GM19351 (cell line): ENCODE data around the gene MAP1LC3C.

Source experiments
- ATAC-seq: cut with Tn5 transposase; IDR thresholded peaks from one replicate; pipeline ENCODE4 v1.9.1; 2021; ENCODE audit warnings: mild to moderate bottlenecking, moderate library complexity; ENCODE audit not compliant: unreplicated experiment

MAP1LC3C gene

DNA sequence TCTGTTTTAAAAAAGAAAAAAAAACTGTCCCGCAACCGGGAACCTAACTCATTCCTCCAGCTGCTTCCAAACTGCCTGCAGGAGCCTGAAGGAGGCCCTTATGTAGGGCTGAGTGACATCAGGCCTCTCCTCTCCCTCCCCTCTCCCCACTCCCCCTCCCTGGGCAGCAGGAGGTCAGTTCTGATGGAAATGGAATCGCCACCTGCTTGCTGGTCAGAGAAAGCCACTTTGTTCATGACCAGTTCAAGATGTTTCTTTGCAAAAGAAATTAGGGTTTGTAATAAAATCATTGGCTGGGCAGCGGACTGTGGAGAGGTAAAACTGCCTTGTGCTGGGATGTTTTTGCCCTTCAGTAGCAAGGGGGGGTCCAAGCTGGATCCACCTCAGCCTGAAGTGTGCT is at the start of gene MAP1LC3C:
MAP1LC3C (minus strand) TSS at position 73 of the 400 bp plus-strand sequence. CDS start 90 bp downstream, outside the sequence.
- no peak for ATAC-seq

- ATAC-seq = no peak
These were observed 44.3 kb upstream of the MAP1LC3C start for GRCh38 chr1:242043165-242043564.

DNA sequence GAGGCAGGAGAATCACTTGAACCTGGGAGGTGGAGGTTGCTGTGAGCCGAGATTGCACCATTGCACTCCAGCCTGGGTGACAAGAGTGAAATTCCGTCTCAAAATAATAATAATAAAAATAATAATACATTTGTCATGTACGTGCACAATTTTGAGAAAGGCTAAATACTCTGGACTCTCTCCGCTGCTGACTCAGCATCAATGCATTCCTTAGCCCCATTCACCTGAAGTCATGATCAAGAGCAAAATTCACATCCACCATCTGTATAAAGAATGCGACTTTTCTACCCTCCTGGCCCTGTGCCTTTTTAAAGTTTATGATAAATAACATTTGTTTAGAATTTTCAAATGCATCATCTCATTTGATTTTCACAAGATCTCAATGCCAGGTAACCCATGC is 35.5 kb upstream of the MAP1LC3C start:
- ATAC-seq = no peak

DNA sequence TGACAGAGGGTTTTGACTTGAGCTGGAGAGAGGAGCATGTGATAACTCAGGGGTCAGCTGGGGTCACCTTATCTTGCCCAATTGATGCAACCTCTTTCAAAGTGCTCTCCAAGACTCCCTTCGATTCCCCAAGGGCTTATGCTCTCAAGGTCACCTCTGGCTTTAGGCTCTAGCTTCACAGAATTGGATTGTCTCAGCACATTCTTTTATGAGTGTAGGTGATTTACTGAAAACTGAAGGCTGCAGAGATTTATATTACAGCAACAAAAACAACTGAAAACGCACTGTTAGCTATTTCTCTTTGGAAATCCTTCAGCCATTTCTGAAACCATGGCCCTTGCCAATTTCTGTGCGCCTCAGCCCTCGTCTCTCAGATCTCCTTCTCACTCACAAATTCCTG is 34.5 kb upstream of the MAP1LC3C start:
- ATAC-seq = no peak

DNA sequence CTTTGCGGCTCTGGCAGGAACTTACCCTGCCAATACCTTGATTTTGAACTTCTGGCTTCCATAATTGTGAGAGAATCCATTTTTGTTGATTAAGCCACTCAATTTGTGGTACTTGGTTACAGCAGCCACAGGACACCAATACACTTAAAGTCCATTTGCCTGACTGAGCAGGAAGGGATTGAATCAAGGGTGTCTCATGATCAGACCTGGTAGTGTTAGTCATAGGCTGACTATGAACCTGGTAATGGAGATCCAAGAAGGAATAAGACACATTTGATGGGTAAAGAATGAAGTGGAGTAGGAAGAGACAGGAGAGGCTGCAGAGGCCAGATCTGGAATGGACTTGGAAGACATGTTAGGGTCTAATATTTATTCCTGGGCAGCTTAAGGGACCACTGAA is 31.2 kb upstream of the MAP1LC3C start:
- no peak for ATAC-seq

- ATAC-seq = no peak
These were observed 26.8 kb upstream of the MAP1LC3C start for GRCh38 chr1:242025681-242026080.

GRCh38 chr1:242023805-242024204 is 24.9 kb upstream of the MAP1LC3C start:
- ATAC-seq = no peak

DNA sequence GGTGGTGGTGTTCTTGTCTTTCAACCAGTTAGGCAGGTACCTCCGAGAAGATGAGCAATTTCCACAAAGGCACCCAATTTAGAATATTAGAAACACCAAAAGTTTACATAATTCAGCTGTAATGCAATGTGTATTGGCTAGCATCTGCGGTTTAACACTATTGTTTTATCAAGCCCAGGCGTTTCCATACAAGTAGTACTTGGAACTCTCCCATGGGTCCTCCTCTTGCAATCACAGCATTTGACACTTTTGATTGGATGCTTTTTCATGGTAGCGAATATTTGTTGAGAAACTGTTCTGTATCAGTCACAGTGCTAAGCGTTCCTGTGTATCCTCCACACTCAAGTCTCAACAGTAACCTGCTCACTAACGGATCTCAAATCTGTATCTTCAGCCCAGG is 20.1 kb upstream of the MAP1LC3C start:
- no peak for ATAC-seq

DNA sequence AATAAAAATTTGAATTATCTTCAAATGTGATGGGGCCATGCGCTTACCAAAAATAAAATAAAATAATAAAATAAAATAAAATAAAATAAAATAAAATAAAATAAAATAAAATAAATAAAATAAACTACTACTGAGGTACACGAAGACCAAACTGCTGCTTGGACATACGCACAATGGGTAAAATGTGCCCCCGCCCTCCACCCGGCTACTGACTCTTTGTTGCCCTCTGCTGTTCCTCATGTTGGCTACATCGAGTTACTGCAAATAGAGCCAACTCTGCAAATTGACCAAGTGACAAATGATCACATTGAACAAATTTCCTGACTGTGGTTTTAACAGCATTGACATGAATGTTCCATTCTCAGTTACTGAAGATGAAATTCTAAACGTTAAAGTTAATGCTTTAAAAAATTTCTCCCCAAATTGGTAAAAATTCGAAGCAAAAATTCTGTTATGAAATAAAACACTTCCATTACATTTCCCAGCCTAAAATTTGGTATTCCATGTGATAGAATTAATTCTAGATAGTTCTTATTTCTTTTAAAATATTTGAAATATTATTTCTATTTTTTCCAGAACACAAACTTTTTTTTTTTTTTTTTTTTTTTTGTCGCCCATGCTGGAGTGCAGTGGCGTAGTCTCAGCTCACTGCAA is 18.8 kb upstream of the MAP1LC3C start:
- peak; percentile 92 for ATAC-seq

DNA sequence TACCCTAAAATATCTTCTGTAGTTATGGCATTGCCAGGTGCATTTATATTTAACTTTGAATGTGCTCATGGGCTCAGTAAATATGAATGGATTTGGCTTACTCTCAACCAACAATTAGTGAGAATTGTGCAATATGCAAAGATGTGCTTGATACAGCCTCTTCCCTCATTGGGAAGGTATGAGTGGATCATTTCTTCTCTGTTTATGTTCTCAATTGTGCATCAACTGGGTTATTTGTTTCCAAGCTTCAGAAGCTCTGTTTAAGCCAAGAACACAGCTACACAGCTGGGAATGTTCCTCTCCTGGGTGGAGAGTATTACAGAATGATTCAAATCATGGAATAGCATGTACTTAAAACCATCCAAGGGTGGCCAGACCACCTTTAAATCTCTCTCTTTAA is 17.6 kb upstream of the MAP1LC3C start:
- no peak for ATAC-seq

GRCh38 chr1:242011894-242012660 is 13.2 kb upstream of the MAP1LC3C start:
- ATAC-seq = no peak

GRCh38 chr1:242008826-242009495 is 10.1 kb upstream of the MAP1LC3C start:
- no peak for ATAC-seq

DNA sequence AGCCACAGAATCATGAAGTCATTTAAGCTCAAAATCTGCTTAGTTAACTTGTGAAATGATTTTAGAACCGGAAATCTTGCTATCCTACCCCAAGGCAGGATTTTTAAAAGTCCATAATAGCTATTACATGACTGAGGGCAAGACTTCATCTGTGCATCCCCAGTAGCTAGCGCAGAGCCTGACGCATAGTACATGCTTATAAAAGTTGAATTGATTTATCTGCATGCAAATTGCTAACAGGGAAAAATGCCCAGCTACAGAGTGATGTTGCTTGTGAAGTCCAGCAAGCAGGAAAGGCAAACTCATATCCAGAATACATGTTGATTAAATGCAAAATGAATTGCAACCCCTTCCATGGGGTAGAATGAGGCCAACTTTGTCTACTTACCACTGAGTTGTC is 8.1 kb upstream of the MAP1LC3C start:
- no peak for ATAC-seq

DNA sequence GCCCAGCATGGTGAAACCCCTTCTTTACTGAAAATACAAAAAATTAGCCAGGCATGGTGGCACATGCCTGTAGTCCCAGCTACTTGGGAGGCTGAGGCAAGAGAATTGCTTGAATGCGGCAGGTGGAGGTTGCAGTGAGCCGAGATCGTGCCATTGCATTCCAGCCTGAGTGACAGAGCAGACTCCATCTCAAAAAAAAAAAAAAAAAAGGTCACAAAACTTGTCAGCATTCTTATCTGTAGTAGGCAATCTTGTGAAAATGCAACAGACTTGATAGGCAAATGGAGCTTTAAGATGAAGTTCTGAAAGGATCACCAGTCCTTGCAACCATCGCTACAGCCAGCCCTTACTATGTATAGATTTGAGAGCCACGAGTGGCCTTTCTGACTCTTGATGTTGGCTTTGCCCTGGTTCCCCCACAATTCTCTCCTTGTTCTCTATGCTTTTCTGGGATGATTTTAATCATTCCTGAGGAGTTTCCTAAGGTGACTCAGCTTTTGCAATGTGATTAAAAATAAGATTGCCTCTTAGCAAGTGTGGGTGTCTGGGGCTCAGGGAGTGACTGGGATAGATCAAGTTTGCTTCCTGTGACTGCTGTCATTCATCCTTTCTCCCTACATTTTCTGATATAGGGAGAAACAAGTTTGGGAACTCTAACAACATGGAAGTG is 7.1 kb upstream of the MAP1LC3C start:
- no peak for ATAC-seq

- ATAC-seq = no peak
These were observed 6.0 kb upstream of the MAP1LC3C start for GRCh38 chr1:242004751-242005495.

GRCh38 chr1:242002510-242002909 is 3.6 kb upstream of the MAP1LC3C start:
- ATAC-seq = no peak

DNA sequence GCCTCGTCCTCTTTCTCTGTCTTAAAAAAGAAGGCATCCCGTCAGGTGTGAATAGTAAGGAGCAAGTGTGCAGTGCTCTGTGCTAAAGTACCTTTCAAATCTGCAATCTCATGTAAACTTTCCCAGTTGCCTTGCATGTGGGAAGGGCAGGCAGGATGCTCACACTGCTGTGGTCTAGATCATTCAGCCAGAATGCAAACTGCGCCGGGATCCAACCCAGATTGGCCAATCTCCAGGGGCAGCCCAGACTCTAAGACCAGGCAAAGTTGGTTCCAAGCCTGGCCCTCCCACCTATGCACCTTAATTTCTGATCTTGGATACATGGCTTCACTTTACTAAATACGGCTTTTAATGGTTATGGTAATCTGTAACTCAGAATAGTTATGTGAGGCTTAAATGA is 3.2 kb upstream of the MAP1LC3C start:
- no peak for ATAC-seq

- no peak for ATAC-seq
These were observed 1.5 kb upstream of the MAP1LC3C start for GRCh38 chr1:242000434-242000833.

DNA sequence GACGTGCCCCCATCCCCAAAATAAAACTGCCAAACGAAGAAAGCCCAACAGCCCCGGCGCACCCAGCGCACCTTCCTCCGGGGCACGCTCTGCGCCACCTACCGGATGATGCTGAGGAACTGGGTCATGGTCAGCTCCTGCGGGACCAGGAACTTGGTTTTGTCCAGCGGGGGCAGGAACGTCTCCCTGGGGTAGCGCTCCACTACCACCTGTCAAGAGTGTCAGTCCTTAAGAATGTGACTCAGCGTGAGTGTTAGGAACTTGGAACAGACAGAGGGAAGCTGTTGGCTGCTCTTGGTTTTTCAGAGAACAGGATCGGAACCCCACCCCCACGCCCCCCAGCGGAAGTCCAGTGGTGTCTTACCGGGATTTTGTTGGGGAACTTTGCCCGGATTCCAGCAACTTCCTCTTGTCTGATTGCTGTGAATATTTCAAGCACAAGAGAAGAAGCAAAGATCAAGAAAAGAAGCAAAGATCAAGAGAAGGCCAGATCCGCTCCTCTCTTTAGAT is 431 bp downstream of the MAP1LC3C start:
- peak; percentile 88 for ATAC-seq

GRCh38 chr1:241997401-241997998 is 1.4 kb downstream of the MAP1LC3C start:
- ATAC-seq = no peak
